ENCODE data around the gene ERN1. TPM values are rescaled to one million over a fixed set of nuclear protein-coding genes. Genes with fewer than 3 reads are reported as not detected.

ERN1 gene
- total RNA-seq, 1 donor from 2014 or later, result 14.9 TPM

GRCh38 chr17:64113006-64113405, 16.9 kb downstream of the ERN1 start:
- Mint-ChIP-seq H3K4me1 (ENCODE audit: low read depth) (peaks cover 41% of the 10 kb centered on the region), H3K36me3 (ENCODE audit: low read depth) (peaks cover 1% of the 10 kb centered on the region), H3K9me3 (ENCODE audit: low read depth) (no peaks in the 10 kb centered on the region), H3K27ac (ENCODE audit: unreplicated experiment) (no peak overlapping the region), H3K4me3 (ENCODE audit: unreplicated experiment) (no peak overlapping the region), H3K27me3 (ENCODE audit: low read depth) (no peaks in the 10 kb centered on the region)
- TF ChIP-seq CTCF (IDR thresholded peaks at IDR 0.05), result no peak
- DNase-seq (ENCODE audit: low spot score), result no peak

DNA sequence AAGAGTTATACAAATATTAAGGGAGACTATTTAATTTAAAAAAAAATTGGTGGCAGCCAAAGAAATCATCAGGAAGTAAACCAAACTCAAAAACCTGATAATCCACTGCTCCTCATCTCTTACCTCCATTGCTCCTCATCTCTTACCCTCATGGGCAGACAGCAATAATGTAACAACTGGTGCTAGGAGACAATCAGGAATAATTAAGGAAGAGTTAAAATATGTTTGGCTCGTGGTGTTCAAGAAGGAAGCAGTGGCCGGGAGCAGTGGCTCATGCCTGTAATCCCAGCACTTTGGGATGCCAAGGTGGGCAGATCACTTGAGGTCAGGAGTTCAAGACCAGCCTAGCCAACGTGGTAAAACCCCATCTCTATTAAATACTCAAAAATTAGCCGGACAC, 18.1 kb downstream of the ERN1 start:
- Mint-ChIP-seq H3K27me3 (ENCODE audit: low read depth) (no peaks in the 10 kb centered on the region), H3K9me3 (ENCODE audit: low read depth) (no peaks in the 10 kb centered on the region), H3K36me3 (ENCODE audit: low read depth) (no peaks in the 10 kb centered on the region), H3K4me3 (ENCODE audit: unreplicated experiment) (no peak overlapping the region), H3K4me1 (ENCODE audit: low read depth) (peaks cover 42% of the 10 kb centered on the region), H3K27ac (ENCODE audit: unreplicated experiment) (no peak overlapping the region)
- TF ChIP-seq CTCF (IDR thresholded peaks at IDR 0.05), result no peak
- DNase-seq (ENCODE audit: low spot score), result no peak

DNA sequence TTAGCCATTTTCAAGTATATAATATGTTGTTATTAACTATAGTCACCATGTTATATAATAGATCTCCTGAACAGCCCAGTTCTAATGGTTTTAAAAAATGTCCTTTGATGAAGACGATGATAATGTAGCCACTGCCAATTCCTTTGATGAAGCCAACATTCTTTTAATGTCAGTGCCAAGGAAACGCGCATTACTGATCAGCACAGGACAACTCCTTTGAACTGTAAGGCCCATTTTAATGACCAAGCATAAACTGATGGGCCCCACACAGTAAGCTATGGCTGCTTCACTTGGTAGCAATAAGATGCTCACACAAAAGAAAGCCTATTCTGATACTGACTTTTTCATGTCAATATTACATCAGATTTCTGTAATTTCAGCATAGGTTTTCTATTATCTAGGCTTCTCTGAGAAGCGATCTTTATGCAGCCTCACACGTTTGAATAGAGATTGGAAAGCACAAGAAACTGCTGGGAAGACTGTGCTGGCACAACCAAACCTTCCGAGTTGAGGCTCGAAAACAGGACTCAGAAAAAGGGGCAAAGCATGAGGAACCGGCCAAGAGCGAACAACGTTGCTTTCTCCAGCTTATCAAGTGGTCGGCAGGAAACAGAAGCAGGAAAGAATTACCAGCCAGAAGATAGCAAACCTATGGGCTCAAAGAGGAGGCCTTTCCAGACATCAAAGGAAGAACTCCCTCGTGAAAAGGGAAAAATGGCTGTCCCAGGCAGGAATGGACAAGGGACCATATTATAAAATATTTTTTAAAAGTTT, 19.4 kb downstream of the ERN1 start:
- H3K4me3 Mint-ChIP-seq (ENCODE audit: unreplicated experiment), result no peak overlapping the region
- peaks cover 47% of the 10 kb centered on the region for H3K4me1 Mint-ChIP-seq (ENCODE audit: low read depth)
- H3K27ac Mint-ChIP-seq (ENCODE audit: unreplicated experiment), result peak overlapping the region; percentile 71
- H3K27me3 Mint-ChIP-seq (ENCODE audit: low read depth), result no peaks in the 10 kb centered on the region
- H3K9me3 Mint-ChIP-seq (ENCODE audit: low read depth), result no peaks in the 10 kb centered on the region
- H3K36me3 Mint-ChIP-seq (ENCODE audit: low read depth), result no peaks in the 10 kb centered on the region
- TF ChIP-seq CTCF (IDR thresholded peaks at IDR 0.05), result no peak
- DNase-seq (ENCODE audit: low spot score), result no peak

- H3K27me3 Mint-ChIP-seq (ENCODE audit: low read depth), result no peaks in the 10 kb centered on the region
- peak overlapping the region; percentile 36 for H3K27ac Mint-ChIP-seq (ENCODE audit: unreplicated experiment)
- no peaks in the 10 kb centered on the region for H3K9me3 Mint-ChIP-seq (ENCODE audit: low read depth)
- no peak for DNase-seq (ENCODE audit: low spot score)
- TF ChIP-seq CTCF (IDR thresholded peaks at IDR 0.05), result no peak
- H3K36me3 Mint-ChIP-seq (ENCODE audit: low read depth), result no peaks in the 10 kb centered on the region
- H3K4me1 Mint-ChIP-seq (ENCODE audit: low read depth), result peaks cover 47% of the 10 kb centered on the region
- no peak overlapping the region for H3K4me3 Mint-ChIP-seq (ENCODE audit: unreplicated experiment)
Observed at GRCh38 chr17:64109400-64109799, 20.5 kb downstream of the ERN1 start.

GRCh38 chr17:64107500-64108236, 22.3 kb downstream of the ERN1 start:
- no peak for TF ChIP-seq CTCF (IDR thresholded peaks at IDR 0.05)
- no peaks in the 10 kb centered on the region for H3K27me3 Mint-ChIP-seq (ENCODE audit: low read depth)
- no peaks in the 10 kb centered on the region for H3K9me3 Mint-ChIP-seq (ENCODE audit: low read depth)
- H3K4me3 Mint-ChIP-seq (ENCODE audit: unreplicated experiment), result no peak overlapping the region
- no peaks in the 10 kb centered on the region for H3K36me3 Mint-ChIP-seq (ENCODE audit: low read depth)
- DNase-seq (ENCODE audit: low spot score), result no peak
- peak overlapping the region; percentile 43 for H3K27ac Mint-ChIP-seq (ENCODE audit: unreplicated experiment)
- H3K4me1 Mint-ChIP-seq (ENCODE audit: low read depth), result peaks cover 48% of the 10 kb centered on the region
